PC-9 (cell line): ENCODE results near the gene KCTD13.

ENCODE experiments used
- EZH2 ChIP-seq: fragments of 200-600 bp; sonication (generic); IDR thresholded peaks from 2 replicates; pipeline ENCODE4 v1.8.0; 2017; ENCODE audit warnings: antibody characterized with exemption, low read depth
- TF ChIP-seq, protein P1 (sequence below): fragments of 200-600 bp; sonication (generic); conservative IDR thresholded peaks from 2 replicates; pipeline ENCODE4 v1.6.1; 2017; ENCODE audit warnings: mixed run types, antibody characterized with exemption, mild to moderate bottlenecking, moderate library complexity

DNA sequence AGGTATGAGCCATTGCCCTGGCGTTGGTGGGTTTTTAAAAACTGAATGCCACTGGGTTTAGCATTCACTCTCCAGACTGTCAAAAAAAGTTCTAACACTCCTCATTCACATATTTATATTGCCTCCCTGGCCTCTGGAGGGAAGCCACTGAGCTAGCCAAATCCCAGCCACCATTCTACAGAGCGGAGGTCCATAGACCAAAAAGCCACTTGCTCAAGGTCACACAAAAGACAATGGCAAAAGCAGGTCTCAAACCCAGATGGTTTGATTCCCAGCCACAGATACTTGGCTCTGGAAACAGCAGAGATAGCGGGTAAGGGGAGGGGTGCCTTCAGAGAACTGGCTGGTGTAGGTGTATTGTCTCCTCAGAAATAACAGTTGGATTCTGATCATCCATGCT, 45.0 kb downstream of the KCTD13 start:
- TF ChIP-seq, protein P1, sequence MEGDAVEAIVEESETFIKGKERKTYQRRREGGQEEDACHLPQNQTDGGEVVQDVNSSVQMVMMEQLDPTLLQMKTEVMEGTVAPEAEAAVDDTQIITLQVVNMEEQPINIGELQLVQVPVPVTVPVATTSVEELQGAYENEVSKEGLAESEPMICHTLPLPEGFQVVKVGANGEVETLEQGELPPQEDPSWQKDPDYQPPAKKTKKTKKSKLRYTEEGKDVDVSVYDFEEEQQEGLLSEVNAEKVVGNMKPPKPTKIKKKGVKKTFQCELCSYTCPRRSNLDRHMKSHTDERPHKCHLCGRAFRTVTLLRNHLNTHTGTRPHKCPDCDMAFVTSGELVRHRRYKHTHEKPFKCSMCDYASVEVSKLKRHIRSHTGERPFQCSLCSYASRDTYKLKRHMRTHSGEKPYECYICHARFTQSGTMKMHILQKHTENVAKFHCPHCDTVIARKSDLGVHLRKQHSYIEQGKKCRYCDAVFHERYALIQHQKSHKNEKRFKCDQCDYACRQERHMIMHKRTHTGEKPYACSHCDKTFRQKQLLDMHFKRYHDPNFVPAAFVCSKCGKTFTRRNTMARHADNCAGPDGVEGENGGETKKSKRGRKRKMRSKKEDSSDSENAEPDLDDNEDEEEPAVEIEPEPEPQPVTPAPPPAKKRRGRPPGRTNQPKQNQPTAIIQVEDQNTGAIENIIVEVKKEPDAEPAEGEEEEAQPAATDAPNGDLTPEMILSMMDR = no peak
- no peak for TF ChIP-seq EZH2
